GM18873 (cell line): ENCODE data around the gene PRR35.

ENCODE experiments used
- ATAC-seq: cut with Tn5 transposase; IDR thresholded peaks from one replicate; pipeline ENCODE4 v1.9.1; 2021; ENCODE audit warnings: mild to moderate bottlenecking, moderate library complexity, moderate number of reproducible peaks; ENCODE audit not compliant: unreplicated experiment, low FRiP score

PRR35 gene

DNA sequence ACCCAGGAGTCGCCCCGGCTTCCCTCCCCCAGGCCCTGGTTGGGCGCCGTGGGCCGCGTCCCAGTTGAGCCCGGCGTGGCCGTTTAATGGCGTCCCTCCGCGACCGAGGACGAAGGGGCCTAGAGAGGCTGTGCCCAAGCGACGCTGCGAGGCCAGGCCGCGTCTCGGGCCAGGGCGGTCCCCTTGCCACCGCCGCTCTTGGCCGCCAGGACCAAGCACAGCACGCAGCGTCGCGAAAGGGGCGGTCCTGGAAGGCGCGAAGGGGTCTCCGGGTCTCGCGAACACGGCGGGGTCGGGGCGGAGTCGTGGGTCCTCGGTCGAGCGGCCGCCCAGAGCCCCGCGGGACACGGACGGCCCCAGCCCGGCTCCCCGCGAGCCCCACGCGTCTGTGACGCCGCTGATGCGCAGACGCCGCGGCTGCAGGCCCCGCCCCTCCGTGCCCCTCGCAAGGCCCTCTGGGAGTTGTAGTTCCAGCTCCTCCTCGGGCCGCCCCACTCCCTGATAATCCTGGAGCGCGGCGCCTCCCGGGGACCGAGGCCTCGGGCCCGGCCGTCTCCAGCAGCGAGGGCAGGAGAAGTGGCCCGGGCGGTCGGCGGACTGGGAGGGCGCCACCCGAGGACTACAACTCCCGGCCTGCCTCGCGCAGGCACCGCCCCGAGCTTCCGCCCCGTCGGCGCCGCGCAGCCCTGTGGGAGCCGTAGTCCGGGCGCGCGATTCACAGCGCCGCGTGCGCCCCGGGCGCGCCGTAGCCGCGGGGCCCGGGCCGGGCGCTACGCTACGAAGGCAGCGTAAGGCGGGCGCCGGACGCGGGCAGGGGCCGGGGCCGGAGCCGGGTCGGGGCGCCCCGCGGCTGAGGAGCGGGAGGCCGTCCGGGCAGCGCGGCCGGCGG, 32.9 kb upstream of the PRR35 start, which contains the start of gene CAPN15:
TSS of gene CAPN15 (plus strand) at position 698 of the 889 bp plus-strand sequence. CDS start 19,127 bp downstream, outside the sequence.
- peak; percentile 57 for ATAC-seq

DNA sequence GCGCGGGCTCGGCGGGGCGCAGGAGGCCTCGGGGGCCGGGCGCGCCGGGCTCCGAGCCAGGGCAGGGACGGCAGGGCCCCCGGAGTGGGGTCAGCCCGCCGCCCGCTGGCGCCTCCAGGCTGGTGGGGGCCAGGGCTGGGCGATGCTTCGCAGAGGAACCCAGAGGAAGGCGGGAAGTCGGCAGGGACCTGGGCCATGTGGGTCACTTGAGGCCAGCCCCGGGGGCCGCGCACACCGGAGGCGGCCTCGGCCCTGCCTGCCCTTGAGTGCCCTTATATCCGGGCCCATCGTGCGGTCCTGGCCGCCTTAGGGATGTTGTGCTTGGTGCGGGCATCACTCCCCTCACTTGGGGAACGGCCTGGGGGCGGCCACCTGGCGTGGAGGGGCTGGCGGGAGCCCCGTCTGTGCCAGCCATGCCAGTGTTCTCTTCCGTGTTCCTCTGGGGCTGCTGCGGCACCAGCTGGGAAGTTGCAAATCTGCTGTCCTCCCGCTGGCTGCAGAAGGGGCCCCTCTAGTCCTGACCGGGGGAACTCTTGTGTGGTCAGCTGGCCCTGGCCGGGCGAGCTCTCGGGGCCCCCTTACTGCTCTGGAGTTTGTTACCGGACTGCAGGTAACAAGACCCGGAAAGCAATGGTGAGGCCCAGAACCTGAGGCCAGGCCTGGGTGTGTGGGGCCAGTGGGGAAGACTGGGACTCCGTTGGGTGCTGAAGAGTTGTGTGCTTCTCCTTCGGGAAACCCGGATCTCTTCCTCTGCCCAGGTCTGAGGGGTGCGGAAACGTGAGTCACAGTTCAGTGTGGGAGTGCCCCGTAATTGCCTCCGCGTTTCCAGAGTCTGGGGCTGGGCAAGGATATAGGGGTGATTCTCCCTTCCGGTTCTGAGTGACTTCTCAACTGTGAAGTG, 31.8 kb upstream of the PRR35 start:
- no peak for ATAC-seq

DNA sequence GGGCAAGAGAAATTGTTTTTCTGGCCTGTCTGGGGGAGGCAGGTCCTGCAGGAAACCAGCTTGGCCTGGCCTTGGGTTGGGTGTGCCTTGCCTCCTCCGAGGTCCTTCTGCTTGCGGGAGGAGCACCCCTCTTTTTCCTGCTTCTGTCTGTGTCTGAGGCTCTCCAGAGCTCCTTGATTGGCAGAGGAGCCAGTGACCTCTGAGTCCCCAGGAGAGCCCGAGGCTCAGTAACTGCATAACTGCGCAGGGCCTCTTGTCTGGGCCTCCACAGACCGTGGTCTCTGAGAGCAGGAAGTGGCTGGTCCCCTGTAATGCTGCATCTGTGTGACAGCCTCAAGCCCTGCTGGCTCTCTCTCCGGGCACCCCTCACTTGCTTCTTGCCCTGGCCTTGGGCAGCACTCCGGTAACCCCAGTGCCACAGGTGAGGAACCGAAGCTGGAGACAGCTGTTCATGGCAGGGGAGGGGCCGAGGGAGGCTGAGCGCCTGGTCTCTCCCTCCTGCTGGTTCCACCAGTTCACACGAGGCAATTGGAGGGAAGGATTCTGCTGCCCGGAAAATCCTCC, 31.1 kb upstream of the PRR35 start:
- ATAC-seq: no peak

DNA sequence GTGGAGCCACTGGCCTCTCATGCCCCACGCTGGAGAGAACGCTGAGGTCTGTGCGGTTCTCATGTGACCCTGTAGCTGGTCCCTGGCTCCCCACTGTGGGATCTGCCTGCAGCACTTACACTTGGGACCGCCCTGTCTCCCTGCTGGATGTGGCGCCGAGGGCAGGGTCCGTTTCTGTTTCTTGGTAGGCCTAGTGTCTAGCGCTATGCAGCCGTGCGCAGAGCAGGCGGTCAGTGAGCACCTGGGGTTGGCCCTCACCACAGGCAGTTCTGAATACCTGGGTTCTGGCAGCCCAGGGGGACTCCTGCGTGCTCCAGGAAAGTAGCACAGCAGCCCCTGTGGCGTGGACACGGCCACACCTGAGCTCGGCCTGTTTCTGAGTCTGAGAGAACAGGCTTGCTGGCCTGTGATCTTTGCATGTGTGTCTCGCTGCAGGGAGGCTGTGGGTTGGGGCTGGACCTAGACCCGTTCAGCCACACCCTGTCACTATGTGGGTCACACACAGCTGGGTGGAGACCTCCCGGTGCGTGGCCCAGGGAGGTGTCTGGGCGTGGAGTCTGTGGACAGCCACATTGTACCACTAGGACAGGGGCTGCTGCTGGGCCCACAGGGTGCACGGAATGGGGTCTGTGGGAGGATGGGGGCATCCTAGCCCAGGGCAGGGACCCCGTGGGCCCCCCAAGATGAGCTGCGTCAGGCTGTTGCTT, 29.9 kb upstream of the PRR35 start:
- ATAC-seq: no peak

DNA sequence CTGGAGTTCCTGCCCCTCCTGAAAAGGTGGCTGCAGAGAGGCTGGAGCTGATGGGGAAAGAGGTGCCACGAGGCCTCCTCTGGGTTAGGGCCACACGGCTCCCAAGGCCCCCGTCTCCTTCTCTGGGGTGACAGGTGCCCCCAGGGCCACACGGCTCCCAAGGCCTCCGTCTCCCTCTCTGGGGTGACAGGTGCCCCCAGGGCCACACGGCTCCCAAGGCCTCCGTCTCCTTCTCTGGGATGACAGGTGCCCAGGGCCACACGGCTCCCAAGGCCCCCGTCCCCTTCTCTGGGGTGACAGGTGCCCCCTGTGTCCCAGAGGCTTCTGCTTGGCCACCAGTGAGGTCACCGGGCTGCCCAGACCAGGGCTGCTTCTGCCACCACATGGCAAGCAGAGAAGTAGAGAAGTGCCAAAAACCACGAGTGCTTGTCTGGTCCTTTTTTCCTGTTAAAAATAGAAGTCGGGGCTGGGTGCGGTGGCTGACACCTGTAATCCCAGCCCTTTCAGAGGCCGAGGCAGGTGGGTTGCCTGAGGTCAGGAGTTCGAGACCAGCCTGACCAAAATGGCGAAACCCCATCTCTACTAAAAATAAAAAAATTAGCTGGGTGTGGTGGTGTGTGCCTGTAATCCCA, 28.6 kb upstream of the PRR35 start:
- ATAC-seq: no peak

DNA sequence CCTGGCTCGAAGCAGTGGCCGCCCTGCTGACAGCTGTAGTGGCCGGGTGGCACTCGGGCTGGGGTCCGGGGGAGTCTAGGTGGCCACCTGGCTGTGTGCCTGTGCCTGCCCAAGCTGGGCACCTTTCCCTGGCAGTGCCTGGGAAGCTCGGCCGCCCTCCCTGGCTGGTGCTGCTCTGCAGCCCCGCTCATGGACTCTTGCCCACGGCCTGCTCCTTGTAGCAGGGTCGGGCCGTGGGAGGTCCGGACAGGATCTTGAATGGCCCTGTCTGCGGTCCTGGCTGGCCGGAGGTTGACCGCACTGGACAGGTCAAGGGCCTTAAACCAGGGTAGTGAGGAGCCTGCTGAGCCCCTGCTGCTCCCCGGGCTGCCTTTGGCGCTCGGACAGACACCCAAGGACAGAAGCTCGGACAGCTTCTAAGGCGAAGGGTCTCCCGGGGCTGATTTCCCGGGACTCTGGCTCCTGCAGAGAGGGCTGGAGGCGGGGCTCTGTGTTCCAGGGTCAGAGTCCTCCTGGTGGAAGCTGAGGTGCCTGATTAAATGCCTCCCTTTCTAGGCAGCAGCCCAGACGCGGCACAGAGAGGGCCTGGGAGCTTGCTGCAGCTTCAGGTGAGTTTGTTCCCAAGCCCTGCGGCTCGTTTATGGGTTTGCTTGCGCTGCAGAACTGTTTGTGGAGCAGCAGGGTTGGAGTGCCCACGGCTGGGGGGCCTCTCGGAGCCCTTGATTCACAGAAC, 26.6 kb upstream of the PRR35 start:
- ATAC-seq: no peak

DNA sequence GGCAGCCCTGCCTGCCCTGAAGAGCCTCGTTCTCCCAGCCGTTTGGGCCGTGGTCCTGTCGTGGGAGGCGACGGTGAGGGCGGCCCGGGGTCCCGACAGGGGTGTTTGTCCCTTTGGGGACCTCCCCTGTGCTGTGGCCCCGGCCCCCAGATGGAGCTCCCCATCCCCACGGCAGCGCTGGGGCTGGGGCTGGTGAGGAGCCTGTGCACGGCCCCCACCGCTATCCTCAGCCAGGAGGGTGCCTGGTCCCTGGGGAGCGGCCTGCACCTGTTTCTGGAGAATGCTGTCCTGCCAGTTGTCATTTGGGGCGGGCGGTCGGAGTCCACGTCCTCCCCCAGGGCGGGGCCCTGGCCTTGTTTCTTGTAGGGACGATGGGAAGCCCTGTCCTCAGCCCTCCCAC, 26.1 kb upstream of the PRR35 start:
- ATAC-seq: no peak

DNA sequence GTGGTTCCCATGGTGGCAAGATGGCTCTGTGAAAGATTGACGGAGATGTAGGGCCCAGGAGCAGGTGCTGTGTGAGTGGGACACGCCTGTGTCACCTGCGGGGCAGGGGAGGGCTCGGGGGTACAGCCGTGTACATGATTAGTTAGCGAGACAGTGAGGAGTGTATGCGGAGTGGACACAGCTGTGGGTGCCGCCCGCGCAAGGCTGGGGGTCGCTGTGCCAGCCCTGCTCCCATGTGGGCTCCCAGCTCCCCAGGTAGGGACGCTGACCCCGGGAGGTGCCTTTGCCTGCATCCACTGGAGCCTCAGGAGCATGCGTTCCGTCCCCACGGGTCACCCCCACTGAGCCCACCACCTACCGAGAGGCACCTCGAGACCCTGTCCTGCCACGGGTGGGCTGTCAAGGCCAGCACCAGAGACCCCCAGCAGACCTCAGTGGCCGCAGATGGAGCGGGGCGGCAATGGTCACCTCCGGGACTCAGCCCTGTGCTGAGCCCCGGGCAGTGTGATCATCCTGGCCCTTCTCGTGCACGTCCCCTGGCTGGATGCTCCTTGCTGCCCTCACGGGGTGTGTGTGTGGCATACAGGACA, 25.2 kb upstream of the PRR35 start:
- no peak for ATAC-seq

DNA sequence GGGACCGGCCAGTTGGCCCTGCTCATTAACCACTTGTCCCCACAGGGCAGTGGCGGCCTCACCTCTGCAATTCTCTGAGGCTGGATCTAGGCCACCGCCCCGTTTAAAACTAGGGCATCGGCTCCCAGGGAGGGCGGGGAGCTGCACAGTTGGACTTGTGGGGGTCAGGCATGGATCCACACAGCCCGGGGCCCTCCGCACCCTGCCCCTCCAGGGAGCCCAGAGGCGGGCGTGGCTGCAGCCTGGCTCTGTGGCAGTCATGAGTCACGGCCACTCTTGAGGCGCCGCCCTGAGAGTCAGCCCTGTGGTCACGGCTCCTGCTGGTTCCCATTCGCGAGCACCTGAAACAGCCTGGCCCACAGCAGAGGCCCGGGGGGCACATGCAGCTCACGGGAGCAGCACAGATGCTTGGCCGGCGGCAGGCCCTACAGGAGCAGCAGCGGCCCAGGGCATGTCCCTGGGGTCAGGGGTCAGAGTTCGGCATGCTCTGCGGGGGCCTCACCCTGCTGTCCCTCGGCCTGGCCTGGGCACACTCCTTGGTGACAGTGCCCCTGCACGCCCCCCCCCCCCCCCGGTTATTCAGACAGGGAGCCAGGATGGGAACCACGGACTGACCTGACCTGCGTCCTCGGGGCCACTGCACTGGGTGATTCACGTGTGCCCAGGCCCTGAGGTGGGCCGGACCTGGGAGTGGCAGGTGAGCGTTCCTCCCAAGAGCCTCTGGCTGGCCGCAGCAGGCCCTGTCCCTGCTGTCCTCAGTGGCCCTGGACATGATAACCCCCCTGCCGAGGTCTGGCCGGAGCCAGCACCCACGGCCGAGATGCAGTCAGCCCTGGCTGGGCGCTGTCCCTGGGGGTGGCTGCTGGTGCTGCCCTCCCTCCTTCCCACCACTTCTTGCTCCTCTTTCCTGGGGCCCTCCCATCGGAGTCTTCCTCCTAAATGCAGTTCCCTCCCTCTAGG, 24.5 kb upstream of the PRR35 start:
- ATAC-seq: no peak

DNA sequence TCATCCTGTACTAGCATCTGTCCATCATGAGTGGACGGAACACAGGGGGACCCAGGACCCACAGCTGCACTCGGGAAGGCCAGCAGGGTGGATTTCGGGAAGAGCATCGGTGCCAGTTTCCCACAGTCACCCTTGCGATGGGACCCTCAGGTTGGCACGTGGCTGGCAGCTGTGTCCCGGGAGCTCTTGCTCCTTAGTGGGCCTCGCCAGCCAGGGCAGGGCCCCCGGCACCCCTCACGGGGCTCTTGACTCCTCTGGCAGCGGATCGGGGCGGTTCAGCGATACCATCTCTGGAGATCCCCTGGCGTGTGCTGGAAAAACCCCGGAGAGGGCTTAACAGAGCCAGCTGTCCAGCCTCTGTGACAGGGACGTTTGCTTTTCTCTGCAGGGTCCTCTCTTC, 23.4 kb upstream of the PRR35 start:
- ATAC-seq: no peak

DNA sequence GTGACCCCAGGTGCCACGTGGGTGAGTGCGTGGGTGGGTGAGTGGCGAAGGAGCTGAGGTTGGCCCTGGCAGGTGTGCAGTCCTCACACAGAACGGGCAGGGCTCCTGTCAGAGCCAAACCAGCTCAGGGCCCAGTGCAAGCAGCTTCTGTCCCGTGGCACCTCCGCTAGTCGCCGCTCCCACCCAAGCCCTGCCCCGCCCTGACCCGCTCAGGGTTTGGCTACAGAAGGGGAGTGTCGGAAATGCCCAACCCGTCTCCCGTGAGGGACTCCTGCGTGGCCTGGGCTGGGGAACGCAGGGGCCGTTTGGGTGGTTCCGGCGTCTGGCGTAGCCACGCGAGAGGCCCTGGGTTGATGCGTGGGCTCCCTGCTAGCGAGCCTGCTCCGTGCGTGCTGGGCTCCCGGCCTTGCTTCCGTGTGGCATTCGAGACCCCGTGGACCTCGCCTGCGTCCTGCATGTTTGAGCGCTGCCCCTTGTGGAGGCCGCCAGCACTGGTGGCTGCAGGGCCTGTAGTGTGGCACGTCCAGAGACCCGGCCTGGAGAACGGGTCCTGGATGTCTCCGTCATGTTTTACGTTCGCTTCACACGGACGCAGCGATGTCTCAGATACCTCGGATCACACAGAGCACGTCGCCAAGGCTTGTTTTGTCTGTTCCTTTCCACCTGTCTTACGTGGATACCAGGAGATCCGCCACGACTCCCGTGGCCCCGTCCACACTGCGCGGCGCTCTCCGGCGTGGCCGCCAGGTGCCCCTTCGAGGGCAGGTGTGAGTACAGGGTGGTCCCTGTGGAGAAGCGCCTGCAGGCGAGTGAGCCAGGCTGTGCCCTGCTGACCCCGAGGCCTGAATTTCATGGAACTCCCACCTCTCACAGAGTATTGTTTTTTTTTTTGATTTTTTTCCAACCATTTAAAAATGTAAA, 22.5 kb upstream of the PRR35 start:
- no peak for ATAC-seq

DNA sequence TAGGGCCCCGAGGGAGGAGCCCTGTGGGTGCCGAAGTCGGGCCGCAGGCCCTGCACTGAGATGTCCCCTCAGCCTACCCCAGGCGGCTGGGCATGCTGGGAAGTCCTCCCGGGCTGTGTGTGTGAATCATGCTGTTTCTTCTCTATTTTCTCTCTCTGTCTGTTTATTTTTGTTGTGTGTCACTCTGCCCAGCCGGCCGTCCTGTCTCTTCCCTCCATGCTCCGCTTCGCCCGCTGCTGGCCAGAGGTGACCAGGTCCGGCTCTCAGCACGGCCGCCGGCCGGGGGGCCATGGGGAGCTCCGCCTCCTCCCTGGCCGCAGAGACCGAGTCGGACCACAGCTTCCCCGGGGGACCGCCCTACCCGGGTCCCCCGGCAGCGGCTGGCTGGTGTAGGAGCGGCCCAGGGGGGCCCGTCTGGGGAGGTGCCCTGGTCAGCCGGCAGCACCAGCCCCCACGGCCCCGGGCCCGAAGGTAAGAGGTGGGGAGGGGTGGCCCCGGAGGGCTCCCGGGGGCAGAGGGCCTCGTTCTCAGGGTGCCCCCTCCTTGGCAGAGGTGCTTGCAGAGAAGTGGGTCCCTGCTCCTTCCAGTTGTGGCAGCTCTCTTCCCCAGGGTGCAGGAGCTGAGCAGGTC, 20.2 kb upstream of the PRR35 start:
- ATAC-seq: no peak

DNA sequence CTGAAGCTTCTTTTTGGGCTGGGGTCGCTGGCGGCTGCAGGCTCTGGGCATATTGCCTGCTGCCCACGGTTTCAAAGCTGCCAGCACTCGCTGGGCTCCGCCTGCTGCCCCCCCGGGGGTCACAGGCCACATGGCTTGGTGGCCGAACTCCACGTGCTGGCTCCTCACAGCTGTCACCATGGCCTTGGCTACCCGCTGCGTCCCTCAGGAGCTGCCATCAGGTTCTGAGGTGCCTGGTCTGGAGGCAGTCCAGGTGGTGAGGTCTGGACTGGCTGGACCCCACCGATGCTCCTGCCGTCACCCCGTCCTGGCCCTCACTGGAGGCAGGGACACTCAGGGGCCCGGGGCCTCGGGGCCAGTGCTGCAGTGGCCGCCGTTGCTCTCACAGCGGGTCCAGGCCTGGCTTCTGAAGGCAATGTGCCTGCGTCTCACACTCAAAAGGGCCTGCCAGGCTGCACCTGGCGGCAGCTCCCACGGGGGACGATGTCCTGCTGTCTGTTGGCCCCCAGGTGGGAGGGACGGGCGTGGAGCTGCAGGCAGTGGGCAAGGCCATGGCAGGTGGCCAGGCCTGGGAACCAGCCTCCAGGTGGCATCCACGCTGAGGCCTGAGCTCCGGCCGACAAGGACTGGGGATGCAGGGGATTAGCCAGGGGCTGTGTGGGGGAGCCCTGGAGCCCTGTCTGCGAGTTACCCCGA, 19.4 kb upstream of the PRR35 start:
- ATAC-seq: no peak

DNA sequence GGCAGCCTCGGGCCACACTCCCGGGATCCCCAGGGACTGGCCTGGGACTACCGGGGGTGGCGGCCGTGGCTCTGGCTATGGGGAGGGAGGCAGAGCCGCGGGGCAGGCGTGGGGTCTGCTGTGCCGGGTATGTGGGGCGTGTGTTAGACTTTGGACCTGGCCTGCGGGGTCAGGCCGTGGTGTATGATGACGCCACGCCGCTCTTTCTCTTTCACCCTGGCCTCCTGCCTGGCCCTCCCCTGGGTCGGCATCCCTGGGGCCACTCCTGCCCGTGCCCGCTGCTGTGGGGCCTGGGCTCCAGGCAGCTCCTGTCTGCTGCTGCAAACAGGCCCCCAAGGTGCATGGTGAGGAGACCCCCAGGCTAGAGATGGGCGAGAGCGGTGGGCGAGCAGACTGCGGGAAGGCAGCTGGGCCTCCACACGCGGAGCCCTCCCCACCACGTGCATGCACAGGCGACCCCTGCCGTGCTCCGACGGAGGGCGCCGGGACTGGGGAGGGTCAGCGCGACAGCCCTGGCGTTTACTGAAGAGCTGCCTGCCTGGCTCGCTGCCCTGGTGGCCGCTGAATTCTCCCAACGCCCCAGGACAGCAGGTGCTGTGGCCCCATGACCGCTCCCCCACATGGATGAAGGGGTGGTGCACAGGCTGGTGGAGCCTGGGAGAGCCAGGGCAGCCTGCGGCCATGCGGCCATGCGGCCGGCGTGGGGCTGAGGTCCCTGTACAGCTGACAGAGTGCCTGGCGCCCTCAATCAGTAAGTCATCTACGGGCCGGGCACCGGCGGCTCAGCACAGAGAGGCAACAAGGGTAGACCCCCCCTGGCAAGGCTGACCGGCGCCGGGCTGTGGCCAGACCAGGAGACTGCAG, 16.7 kb upstream of the PRR35 start:
- no peak for ATAC-seq

DNA sequence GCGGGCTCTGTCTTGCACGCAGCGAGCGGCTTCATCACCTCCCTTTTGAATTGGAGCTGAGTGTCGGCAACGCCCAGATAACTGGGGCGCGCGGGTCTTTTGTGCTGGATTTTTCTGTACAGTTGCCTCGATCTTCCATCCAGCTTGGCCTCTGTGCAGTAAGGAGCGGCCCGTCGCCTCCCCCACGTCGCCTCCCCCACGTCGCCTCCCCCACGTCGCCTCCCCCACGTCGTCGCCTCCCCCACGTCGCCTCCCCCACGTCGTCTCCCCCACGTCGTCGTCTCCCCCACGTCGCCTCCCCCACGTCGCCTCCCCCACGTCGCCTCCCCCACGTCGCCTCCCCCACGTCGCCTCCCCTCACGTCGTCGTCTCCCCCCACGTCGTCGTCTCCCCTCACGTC, 15.7 kb upstream of the PRR35 start:
- no peak for ATAC-seq
